D721Med (cell line): ENCODE measurements around the gene MYBBP1A.
"Not testable (repeated sequence)": the region's sequence is repeated elsewhere in the genome, so short reads cannot be mapped to it uniquely, and the experiment has no call there.

Source experiments
- DNase-seq: peaks from one replicate; pipeline ENCODE4 v3.0.0; 2011; ENCODE audit warnings: low spot score; ENCODE audit not compliant: insufficient read length
- FAIRE-seq: peaks from 2 replicates; lab custom pipeline; 2011; peaks lifted over from hg19 to GRCh38; lab: Jason Lieb, UNC
- TF ChIP-seq, protein P1 (sequence below): IDR thresholded peaks from 2 replicates; pipeline ENCODE4 v1.5.1; 2012; ENCODE audit warnings: mild to moderate bottlenecking, control low read depth; ENCODE audit not compliant: insufficient read depth; ENCODE audit errors: missing control alignments

The MYBBP1A gene, protein sequence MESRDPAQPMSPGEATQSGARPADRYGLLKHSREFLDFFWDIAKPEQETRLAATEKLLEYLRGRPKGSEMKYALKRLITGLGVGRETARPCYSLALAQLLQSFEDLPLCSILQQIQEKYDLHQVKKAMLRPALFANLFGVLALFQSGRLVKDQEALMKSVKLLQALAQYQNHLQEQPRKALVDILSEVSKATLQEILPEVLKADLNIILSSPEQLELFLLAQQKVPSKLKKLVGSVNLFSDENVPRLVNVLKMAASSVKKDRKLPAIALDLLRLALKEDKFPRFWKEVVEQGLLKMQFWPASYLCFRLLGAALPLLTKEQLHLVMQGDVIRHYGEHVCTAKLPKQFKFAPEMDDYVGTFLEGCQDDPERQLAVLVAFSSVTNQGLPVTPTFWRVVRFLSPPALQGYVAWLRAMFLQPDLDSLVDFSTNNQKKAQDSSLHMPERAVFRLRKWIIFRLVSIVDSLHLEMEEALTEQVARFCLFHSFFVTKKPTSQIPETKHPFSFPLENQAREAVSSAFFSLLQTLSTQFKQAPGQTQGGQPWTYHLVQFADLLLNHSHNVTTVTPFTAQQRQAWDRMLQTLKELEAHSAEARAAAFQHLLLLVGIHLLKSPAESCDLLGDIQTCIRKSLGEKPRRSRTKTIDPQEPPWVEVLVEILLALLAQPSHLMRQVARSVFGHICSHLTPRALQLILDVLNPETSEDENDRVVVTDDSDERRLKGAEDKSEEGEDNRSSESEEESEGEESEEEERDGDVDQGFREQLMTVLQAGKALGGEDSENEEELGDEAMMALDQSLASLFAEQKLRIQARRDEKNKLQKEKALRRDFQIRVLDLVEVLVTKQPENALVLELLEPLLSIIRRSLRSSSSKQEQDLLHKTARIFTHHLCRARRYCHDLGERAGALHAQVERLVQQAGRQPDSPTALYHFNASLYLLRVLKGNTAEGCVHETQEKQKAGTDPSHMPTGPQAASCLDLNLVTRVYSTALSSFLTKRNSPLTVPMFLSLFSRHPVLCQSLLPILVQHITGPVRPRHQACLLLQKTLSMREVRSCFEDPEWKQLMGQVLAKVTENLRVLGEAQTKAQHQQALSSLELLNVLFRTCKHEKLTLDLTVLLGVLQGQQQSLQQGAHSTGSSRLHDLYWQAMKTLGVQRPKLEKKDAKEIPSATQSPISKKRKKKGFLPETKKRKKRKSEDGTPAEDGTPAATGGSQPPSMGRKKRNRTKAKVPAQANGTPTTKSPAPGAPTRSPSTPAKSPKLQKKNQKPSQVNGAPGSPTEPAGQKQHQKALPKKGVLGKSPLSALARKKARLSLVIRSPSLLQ (N-terminal part only)

DNA sequence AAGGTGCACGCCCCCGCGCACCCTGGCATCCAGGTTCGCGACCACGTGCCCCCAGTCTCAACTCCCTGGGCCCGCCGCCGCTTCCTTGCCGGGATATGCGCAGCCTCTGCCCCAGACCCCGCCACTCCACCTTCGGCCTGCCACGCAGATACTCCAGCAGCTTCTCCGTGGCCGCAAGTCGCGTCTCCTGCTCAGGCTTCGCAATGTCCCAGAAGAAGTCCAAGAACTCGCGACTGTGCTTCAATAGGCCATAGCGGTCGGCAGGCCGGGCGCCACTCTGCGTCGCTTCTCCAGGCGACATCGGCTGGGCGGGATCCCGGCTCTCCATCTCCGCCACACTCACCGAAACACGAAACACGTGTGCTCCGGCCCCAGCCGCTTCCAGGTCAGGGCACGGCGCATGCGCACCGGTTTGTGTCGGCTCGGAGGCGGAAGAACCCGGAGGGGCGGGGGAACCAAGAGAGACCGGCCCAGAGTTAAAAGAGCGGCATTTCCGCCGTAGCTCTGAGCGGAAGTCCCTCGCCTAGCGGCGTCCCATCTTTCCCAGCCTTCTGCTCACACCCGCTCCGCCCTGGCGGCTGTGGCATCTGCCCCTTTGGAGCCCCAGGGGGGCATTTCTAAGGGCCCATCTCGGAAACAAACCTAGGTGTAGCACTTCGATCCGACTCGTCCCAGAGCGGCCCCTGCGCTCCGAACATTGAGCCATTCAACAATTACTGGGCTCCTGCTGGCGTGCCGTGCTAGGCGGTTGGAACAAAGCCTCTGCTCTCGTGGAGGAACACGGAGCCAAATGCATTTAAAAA, at the start of gene MYBBP1A:
Gene MYBBP1A, minus strand, starts transcription at position 388 of the 803 bp plus-strand sequence. Its CDS starts 60 bp downstream, at position 328.
- FAIRE-seq (peak; percentile 32), DNase-seq (peak; percentile 100)
- TF ChIP-seq, protein P1, sequence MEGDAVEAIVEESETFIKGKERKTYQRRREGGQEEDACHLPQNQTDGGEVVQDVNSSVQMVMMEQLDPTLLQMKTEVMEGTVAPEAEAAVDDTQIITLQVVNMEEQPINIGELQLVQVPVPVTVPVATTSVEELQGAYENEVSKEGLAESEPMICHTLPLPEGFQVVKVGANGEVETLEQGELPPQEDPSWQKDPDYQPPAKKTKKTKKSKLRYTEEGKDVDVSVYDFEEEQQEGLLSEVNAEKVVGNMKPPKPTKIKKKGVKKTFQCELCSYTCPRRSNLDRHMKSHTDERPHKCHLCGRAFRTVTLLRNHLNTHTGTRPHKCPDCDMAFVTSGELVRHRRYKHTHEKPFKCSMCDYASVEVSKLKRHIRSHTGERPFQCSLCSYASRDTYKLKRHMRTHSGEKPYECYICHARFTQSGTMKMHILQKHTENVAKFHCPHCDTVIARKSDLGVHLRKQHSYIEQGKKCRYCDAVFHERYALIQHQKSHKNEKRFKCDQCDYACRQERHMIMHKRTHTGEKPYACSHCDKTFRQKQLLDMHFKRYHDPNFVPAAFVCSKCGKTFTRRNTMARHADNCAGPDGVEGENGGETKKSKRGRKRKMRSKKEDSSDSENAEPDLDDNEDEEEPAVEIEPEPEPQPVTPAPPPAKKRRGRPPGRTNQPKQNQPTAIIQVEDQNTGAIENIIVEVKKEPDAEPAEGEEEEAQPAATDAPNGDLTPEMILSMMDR = no peak

DNA sequence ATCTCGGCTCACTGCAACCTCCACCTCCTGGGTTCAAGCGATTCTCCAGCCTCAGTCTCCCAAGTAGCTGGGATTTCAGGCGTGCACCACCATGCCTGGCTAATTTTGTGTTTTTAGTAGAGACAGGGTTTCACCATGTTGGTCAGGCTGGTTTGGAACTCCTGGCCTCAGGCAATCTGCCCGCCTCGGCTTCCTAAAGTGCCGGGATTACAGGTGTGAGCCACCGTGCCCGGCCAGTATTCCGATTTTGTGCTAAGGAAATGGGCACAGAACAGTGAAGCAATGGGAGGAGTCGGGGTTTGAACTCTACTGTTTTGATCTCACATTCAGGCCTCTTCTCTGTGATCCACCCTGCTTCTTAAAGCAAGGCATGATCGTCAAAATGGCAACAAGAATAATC, 49.6 kb upstream of the MYBBP1A start:
- not testable (repeated sequence) for DNase-seq, FAIRE-seq

DNA sequence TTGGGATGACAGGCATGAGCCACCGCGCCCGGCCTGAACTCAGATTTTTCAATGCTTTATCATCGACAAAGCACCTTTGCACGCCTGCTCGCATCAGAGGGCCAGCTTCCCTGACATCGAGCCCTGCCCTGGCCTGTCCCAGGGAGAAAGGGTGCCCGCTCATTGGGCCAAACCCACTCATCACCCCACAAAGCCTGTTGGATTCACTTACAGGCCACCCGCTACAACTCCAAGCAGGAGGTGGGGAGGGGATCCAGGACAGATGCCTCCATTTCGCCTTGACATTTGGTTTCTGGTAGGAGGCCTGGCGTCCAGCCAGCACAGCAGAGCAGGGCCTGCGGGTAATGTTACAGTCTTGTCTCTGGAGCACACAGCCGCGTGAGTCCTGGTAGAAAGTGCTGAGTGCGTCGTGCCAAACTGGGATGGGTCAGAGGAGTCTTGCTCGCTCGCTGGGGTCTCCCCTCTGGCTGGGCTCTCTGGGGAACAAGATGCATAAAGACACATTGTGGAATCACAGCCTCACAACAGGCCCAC, 49.0 kb upstream of the MYBBP1A start:
- no peak for FAIRE-seq
- TF ChIP-seq, protein P1 = no peak
- no peak for DNase-seq

DNA sequence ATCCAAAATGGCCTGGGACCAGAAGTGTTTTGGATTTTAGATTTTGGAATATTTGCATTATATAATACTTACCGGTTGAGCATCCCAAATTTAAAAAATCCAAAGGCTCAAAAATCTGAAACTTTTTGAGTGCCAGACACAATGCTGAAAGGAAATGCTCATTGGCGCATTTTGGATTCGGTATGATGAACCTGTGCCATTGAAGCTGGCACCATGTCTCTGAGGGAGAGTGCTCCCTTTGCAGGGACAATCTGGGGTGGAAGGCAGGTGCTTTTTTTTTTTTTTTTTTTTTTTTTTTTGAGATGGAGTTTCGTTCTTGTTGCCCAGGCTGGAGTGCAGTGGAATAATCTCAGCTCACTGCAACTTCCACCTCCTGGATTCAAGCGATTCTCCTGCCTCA, 46.9 kb upstream of the MYBBP1A start:
- DNase-seq = no peak
- TF ChIP-seq, protein P1 = no peak
- no peak for FAIRE-seq

DNA sequence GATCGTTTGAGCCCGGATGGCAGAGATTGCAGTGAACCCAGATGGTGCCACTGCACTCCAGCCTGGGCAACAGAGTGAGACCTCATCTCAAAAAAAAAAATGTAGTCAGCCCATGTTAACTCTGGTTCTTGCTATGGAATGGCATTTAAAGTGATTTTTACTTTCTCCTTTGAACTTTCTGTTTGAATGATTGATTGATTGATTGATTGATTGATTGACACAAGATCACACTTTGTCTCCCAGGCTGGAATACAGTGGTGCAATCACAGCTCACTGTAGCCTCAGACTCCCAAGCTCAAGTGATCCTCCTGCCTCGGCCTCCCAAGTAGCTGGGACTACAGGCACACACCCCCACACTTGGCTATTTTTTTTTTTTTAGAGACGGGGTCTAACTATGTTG, 46.1 kb upstream of the MYBBP1A start:
- TF ChIP-seq, protein P1 = no peak
- FAIRE-seq (no peak), DNase-seq (no peak)

DNA sequence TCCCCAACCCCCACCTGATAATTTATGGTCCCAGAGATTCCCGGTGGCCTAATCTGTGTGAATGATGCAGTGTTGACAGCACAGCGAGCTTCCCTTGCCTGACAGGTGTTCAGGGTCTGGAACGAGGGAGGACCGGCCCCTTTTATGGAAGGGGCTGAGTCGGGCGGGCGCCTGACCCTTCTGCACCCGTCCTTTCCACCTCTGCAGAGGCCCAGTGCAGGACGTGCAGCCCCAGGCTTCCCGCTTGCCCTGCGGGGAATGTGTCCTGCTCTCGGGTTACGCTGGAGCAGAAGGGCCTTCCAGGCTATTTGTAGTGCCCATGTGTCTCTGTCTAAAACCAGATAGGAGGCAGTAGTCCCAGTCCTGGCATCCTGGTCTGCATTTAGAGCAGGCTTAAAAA, 45.4 kb upstream of the MYBBP1A start:
- FAIRE-seq (no peak), DNase-seq (no peak)
- TF ChIP-seq, protein P1 = no peak
